BE2C (cell line): ENCODE results near the gene SYT3.

Experiments
- DNase-seq: peaks from one replicate; pipeline ENCODE4 v3.0.0-alpha.2; 2020
- H3K27me3 ChIP-seq: fragments of 250-450 bp; sonication (Bioruptor Pico); 2 replicates; pipeline ENCODE4 v1.5.1; 2020; ENCODE audit warnings: mild to moderate bottlenecking
- H3K36me3 ChIP-seq: fragments of 250-450 bp; sonication (Bioruptor Pico); 2 replicates; pipeline ENCODE4 v1.5.1; 2020; ENCODE audit warnings: mild to moderate bottlenecking
- H3K4me1 ChIP-seq: fragments of 250-450 bp; sonication (Bioruptor Pico); 2 replicates; pipeline ENCODE4 v1.5.1; 2020
- H3K4me3 ChIP-seq: 2 replicates; pipeline ENCODE4 v1.5.1; 2011; ENCODE audit warnings: low read depth, low read length
- H3K9me3 ChIP-seq: fragments of 250-450 bp; sonication (Bioruptor Pico); 2 replicates; pipeline ENCODE4 v1.5.1; 2020
- TF ChIP-seq, protein P1 (sequence below): IDR thresholded peaks from 2 replicates; pipeline ENCODE4 v1.5.1; 2012; ENCODE audit warnings: mild to moderate bottlenecking, low read depth, low read length

Gene SYT3

DNA sequence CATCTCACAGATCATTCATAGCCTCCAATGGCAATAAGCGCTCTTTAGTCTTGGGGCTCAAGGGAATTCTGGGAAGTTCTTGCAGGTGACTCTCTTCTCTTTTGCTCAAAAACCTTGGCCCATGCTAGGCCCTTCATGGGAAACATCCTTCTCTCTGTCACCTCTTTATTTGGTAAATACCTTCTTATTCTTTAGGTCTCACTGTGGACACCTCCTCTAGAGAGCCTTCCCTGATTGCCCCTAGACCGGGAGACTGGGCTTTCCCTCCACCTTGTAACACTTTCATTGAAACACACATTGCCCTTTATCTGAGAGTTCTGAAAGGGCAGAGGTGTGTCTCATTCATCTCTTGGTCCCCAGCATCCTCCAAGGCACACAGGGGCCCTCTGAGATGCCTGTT is 11.5 kb upstream of the SYT3 start:
- Histone ChIP-seq H3K9me3 (no peaks in the 10 kb centered on the region), H3K36me3 (no peaks in the 10 kb centered on the region), H3K4me1 (no peaks in the 10 kb centered on the region), H3K4me3 (no peak overlapping the region), H3K27me3 (peaks cover 11% of the 10 kb centered on the region; the same call in 1 of the 2 replicates)
- no peak for DNase-seq
- TF ChIP-seq, protein P1, sequence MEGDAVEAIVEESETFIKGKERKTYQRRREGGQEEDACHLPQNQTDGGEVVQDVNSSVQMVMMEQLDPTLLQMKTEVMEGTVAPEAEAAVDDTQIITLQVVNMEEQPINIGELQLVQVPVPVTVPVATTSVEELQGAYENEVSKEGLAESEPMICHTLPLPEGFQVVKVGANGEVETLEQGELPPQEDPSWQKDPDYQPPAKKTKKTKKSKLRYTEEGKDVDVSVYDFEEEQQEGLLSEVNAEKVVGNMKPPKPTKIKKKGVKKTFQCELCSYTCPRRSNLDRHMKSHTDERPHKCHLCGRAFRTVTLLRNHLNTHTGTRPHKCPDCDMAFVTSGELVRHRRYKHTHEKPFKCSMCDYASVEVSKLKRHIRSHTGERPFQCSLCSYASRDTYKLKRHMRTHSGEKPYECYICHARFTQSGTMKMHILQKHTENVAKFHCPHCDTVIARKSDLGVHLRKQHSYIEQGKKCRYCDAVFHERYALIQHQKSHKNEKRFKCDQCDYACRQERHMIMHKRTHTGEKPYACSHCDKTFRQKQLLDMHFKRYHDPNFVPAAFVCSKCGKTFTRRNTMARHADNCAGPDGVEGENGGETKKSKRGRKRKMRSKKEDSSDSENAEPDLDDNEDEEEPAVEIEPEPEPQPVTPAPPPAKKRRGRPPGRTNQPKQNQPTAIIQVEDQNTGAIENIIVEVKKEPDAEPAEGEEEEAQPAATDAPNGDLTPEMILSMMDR = no peak

DNA sequence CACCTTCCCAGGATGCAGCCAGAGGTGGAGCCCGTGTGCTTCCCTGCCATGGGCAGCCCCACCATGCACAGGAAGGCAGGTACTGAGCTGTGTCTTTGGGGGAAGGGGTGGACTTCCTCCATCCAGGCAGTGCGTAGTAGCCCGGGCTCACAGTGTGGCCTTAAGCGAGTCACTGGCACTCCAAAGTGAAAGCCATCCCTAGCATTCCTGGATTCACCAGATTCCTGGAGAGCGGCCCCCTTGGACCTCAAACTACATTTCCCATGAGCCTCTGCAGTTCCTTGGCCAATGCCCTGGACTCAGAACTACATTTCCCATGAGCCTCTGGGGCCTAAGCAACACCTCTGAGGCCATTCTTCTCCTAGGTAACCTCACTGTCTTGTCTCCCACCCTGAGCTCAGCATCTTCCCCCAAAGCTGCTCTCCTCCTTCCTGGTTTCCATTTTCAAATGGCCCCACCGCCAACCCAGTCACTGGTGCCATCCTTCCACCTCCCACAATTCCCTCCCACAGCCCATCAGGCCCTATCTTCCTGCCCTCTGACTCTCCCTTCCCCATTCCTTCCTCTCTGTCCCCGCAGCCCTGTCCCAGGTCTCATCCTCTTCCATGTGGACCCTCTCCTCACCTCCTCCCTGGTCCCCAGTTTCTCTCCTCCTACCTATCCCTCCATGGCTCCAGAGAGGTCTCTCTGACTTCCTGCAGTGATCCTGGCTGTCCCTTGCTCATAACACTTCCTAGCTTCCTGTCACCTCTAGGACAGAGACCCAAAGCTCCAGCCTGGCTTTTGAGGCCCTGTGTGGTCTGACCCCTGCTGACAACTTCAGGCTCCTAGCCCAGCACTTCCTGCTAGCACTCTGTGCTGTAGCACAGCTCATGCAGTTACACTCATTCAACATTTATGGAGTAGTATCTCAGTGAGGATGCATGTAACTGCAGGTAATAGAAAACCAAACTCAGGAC is 10.0 kb upstream of the SYT3 start, which contains the start of gene C19orf81:
Gene C19orf81, plus strand, starts transcription at position 13 of the 959 bp plus-strand sequence. Its CDS starts 0 bp downstream, at position 13.
- DNase-seq = peak; percentile 53
- Histone ChIP-seq H3K4me3 (no peak within 1 kb of the TSS), H3K27me3 (peaks cover 18% of the 10 kb centered on the region), H3K36me3 (no peaks in the 10 kb centered on the region), H3K9me3 (no peaks in the 10 kb centered on the region), H3K4me1 (no peaks in the 10 kb centered on the region)
- TF ChIP-seq, protein P1 = no peak

DNA sequence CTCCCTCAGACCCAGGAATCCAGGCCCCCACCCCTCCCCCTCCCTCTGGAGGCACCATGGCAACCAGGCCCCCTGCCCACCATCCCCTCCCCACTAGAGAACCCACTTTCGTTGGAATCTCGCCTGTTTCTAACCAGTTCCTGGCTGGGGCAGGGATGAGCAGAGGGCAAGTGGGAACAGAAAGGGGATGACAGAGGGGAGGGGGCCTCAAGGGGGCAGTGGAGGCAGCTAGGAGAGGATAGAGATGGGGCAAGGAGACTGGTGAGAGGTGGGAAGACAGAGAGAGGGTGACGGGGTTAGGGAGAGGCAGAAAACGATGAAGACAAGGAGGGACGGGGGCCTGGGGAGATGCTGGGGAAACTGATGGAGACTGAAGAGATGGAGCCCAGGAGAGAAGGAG is 9.0 kb upstream of the SYT3 start:
- Histone ChIP-seq H3K4me1 (no peaks in the 10 kb centered on the region), H3K36me3 (no peaks in the 10 kb centered on the region), H3K9me3 (no peaks in the 10 kb centered on the region), H3K27me3 (peaks cover 25% of the 10 kb centered on the region), H3K4me3 (no peak overlapping the region)
- no peak for DNase-seq
- TF ChIP-seq, protein P1 = no peak

DNA sequence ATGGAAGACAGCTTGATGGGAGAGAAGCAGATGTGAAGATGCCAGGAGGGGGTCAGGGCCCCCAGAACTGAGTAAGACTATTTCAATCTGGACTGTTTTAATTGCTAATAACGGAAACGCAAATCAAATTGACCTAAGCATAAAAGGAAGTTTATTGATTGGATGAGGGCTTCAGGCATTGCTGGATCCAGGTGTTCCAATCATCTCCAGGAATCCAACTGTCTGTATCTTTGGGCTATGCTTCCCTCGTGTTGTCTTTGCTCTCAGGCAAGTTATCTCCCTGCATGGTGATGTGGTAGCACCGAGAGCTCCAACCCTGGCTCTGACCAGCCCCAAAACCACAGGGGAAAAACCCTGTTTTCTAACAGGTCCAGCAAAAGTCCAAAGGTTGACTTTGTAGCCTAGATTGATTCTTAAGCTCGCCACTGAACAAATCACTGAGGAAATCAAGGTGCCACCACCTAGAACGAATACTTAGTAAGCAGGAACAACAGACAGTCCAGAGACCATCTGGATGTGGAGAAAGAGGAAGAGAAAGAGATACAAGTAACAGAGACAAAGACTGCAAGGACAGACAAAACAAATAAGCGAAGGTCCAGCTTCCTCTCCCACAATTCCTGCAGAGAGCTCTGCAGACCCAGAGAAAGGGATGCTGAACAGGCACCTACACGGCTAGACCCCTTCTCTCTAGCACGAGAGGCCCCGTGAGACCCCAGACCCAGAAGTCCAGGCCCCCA is 8.4 kb upstream of the SYT3 start:
- Histone ChIP-seq H3K36me3 (no peaks in the 10 kb centered on the region), H3K27me3 (peaks cover 23% of the 10 kb centered on the region), H3K4me3 (no peak overlapping the region), H3K4me1 (no peaks in the 10 kb centered on the region), H3K9me3 (no peaks in the 10 kb centered on the region)
- no peak for DNase-seq
- TF ChIP-seq, protein P1 = no peak

DNA sequence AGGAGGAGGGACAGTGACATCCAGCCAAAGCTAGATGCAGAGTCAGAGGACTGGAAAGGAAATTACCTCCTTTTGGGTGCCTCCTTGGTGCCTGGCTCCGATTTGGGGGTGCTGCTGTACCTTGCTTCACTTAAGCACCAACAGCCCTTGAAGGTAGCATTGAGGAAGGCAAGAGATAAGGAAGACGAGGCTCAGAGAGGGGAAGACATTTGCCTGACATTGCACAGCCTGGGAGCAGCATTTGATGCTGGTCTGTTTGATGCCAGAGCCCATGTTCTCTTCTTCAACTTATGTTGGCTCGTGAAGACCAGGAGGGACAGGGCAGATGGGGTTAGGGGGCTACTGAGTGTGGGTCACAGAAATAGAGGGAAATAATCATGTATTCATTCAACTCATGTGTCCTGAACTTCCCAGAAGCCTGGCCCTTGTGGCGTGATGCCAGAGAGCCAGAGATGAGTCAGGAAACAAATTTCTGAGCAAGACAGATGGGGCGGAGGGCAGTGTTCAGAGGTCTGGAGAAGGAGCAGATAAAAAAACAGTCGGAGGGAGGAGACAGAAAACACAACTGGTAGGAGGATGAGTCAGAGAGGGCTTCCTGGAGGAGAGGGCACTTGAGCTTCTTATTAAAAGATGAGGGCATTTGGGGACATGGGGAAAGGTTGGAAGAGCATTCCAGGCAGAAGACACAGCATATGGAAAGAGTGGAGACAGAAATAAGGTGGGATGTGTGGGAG is 6.6 kb upstream of the SYT3 start:
- peaks cover 24% of the 10 kb centered on the region for H3K27me3 ChIP-seq
- H3K9me3 ChIP-seq = no peaks in the 10 kb centered on the region
- TF ChIP-seq, protein P1 = no peak
- peak; percentile 64 for DNase-seq
- H3K36me3 ChIP-seq = no peaks in the 10 kb centered on the region
- H3K4me3 ChIP-seq = no peak overlapping the region
- H3K4me1 ChIP-seq = no peaks in the 10 kb centered on the region
